SU-DHL-6 (cell line): ENCODE results near the gene PKNOX2.

Source experiments
- EZH2phosphoT487 ChIP-seq: fragments of 200-600 bp; sonication (generic), shearing (Covaris generic); conservative IDR thresholded peaks from 2 replicates; pipeline ENCODE4 v1.6.1; 2018; ENCODE audit warnings: mild to moderate bottlenecking, antibody characterized with exemption, low read length, moderate library complexity, mixed read lengths
- TF ChIP-seq, protein P1 (sequence below): fragments of 200-600 bp; sonication (generic); IDR thresholded peaks from one replicate; pipeline ENCODE4 v1.5.1; 2017; ENCODE audit warnings: antibody characterized with exemption, mild to moderate bottlenecking, low read length, moderate library complexity; ENCODE audit not compliant: insufficient read depth, poor library complexity, severe bottlenecking

DNA sequence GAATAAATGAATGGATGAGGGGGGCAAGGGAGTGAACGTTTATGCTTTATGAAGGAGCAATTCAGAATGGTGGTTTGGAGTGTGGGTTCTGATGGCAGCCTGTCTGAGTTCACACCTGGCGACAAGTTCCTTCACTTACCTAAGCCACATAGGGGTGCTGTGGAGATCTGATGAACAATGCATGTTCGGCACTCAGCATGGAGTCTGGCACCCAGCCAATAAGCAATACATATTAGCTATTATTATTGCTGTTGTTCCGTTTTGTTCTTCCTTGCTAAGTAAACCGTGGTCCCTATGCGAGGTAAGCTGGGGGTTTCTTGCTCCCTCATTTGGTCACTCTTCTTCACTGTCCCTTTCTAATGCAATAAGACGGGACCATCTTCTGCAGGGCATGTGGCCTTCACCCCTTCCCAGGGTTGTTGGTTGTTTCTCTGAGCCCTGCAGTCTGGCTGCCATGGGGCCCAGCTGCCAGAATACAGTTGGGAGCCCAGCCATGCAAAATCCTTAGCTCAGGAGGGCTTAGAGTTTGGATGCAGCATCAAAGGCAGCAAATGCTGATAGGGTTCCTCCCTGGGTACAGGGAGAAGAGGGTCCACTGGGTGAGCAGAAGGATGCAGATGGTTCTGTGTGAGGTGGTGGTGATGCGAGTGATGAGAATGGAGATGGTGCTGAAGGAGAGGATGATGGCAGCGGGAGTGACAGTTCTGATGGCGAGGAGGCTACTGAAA lies 6.4 kb upstream of the PKNOX2 start:
- TF ChIP-seq, protein P1, sequence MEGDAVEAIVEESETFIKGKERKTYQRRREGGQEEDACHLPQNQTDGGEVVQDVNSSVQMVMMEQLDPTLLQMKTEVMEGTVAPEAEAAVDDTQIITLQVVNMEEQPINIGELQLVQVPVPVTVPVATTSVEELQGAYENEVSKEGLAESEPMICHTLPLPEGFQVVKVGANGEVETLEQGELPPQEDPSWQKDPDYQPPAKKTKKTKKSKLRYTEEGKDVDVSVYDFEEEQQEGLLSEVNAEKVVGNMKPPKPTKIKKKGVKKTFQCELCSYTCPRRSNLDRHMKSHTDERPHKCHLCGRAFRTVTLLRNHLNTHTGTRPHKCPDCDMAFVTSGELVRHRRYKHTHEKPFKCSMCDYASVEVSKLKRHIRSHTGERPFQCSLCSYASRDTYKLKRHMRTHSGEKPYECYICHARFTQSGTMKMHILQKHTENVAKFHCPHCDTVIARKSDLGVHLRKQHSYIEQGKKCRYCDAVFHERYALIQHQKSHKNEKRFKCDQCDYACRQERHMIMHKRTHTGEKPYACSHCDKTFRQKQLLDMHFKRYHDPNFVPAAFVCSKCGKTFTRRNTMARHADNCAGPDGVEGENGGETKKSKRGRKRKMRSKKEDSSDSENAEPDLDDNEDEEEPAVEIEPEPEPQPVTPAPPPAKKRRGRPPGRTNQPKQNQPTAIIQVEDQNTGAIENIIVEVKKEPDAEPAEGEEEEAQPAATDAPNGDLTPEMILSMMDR: no peak
- TF ChIP-seq EZH2phosphoT487: no peak
